Measurements from ENCODE around the gene HELB.
"Not testable (repeated sequence)": the region's sequence is repeated elsewhere in the genome, so short reads cannot be mapped to it uniquely, and the experiment has no call there.

HELB gene

GRCh38 chr12:66297080-66297479 lies 5.2 kb upstream of the HELB start:
- Histone ChIP-seq H3K9me3 (0 out of 2 replicates have a peak, but pooled peaks cover 10% of the 10 kb centered on the region), H3K27ac (no peak overlapping the region), H3K4me1 (peaks cover 6% of the 10 kb centered on the region), H3K4me2 (no peak overlapping the region), H3K9ac (no peak overlapping the region), H3K27me3 (no peaks in the 10 kb centered on the region), H3K36me3 (no peaks in the 10 kb centered on the region), H3K4me3 (no peak overlapping the region), H4K20me1 (no peaks in the 10 kb centered on the region)
- TF ChIP-seq Cebpa-rat (IDR thresholded peaks at IDR 0.05): no peak

DNA sequence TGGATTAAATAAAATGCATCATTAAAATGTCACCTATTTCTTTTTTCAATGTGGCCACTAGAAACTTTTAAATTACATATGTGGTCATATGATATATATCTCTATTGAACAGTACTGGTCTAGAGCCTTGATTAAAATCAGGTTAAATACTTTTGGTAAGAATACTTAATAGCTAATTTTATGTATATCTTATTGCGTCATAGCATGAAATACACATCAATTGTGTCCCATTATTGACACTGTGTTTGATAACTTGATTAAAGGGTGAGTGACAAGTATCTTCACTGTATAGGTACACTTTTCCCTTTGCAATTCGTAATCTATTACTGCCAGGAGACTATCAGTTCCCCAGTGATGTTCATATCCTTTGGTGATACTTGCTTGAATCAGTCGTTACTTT lies 4.4 kb upstream of the HELB start:
- TF ChIP-seq Cebpa-rat (IDR thresholded peaks at IDR 0.05): peak; percentile 22; the same call in 1 of the 2 replicates
- Histone ChIP-seq H3K36me3 (no peaks in the 10 kb centered on the region), H3K9ac (no peak overlapping the region), H3K4me2 (no peak overlapping the region), H3K27me3 (no peaks in the 10 kb centered on the region), H3K4me1 (peaks cover 8% of the 10 kb centered on the region), H3K27ac (no peak overlapping the region), H3K9me3 (0 out of 2 replicates have a peak, but pooled peaks cover 6% of the 10 kb centered on the region), H3K4me3 (no peak overlapping the region), H4K20me1 (no peaks in the 10 kb centered on the region)

DNA sequence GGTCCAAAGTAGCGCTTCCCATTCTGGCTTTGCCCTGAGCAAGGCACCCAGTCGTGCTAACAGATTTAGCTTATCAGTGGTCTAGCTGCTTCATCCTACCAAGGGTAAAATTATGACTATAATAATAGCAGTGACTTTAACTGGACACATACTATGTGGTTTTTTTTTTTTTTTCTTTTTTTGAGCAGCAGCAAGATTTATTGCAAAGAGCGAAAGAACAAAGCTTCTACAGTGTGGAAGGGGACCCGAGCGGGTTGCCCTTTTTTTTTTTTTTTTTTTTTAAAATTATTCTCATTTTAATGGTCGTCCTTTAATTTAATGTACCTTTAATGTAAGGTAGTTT lies 505 bp downstream of the HELB start:
- Histone ChIP-seq H3K4me1 (peaks cover 32% of the 10 kb centered on the region), H3K4me3 (peak overlapping the region; percentile 77), H3K9me3 (no peaks in the 10 kb centered on the region), H3K27ac (peak overlapping the region; percentile 77), H3K4me2 (peak overlapping the region; percentile 91), H4K20me1 (no peaks in the 10 kb centered on the region), H3K27me3 (no peaks in the 10 kb centered on the region), H3K36me3 (peaks cover 8% of the 10 kb centered on the region), H3K9ac (peak overlapping the region; percentile 76)
- no peak for TF ChIP-seq Cebpa-rat (IDR thresholded peaks at IDR 0.05)

- H3K4me2 ChIP-seq: peak overlapping the region; percentile 91
- H3K4me1 ChIP-seq: peaks cover 32% of the 10 kb centered on the region
- H3K36me3 ChIP-seq: peaks cover 13% of the 10 kb centered on the region
- H3K9ac ChIP-seq, H3K27ac ChIP-seq, H4K20me1 ChIP-seq, H3K9me3 ChIP-seq, H3K27me3 ChIP-seq: not testable (repeated sequence)
- peak overlapping the region; percentile 77; the same call in 1 of the 2 replicates for H3K4me3 ChIP-seq
Observed at GRCh38 chr12:66303316-66303804, 1.1 kb downstream of the HELB start.

DNA sequence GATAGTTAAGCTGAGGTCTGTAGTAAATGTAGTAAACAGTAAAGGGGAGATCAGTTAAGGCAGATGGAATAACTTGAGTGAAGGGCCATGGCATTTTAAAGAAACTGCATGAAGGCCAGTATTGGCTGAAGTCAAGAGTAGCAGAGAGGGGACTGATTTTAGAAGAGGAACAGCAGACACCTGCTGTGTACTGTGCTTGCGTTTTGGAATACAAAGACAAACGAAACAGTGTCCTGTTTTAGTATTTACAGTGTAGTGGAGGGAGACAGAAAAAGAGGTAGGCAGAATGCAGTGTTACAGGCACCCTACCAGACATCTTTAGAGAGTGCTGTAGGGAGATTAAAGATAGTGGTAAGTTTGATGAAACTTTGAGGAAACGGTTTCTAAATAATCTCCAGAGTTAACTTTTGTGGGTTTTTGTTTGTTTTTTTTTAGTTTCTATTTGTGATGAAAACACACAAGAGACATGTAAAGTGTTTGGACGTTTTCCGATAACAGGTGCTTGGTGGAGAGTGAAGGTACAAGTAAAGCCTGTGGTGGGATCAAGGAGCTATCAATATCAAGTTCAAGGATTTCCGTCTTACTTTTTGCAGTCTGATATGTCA lies 2.1 kb downstream of the HELB start:
- Histone ChIP-seq H3K4me2 (peak overlapping the region; percentile 91), H3K4me3 (no peak overlapping the region), H3K9me3 (no peaks in the 10 kb centered on the region), H3K4me1 (peaks cover 32% of the 10 kb centered on the region), H3K9ac (no peak overlapping the region), H3K36me3 (peaks cover 16% of the 10 kb centered on the region), H4K20me1 (no peaks in the 10 kb centered on the region), H3K27ac (no peak overlapping the region), H3K27me3 (no peaks in the 10 kb centered on the region)
- TF ChIP-seq Cebpa-rat (IDR thresholded peaks at IDR 0.05): no peak

DNA sequence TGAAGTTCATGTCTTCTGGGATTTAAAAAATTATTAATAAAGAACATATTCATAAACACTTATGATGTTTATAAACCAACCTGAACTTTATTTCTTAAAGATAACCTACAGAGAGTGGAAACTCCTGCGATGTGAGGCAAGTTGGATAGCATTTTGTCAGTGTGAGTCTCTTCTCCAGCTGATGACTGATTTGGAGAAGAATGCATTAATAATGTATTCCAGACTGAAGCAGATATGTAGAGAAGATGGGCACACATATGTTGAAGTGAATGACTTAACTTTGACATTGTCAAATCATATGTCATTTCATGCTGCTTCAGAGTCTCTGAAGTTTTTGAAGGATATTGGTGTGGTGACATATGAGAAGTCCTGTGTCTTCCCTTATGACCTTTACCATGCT lies 7.3 kb downstream of the HELB start:
- no peak for TF ChIP-seq Cebpa-rat (IDR thresholded peaks at IDR 0.05)
- peaks cover 7% of the 10 kb centered on the region; the same call in 1 of the 2 replicates for H3K4me1 ChIP-seq

GRCh38 chr12:66312189-66312588 lies 9.9 kb downstream of the HELB start:
- Histone ChIP-seq H3K9ac (no peak overlapping the region), H3K4me1 (no peaks in the 10 kb centered on the region), H3K4me3 (no peak overlapping the region), H4K20me1 (no peaks in the 10 kb centered on the region), H3K9me3 (no peaks in the 10 kb centered on the region), H3K27me3 (no peaks in the 10 kb centered on the region), H3K36me3 (peaks cover 47% of the 10 kb centered on the region), H3K27ac (no peak overlapping the region), H3K4me2 (no peak overlapping the region)
- no peak for TF ChIP-seq Cebpa-rat (IDR thresholded peaks at IDR 0.05)

More for the DNA sequence above, 7.3 kb downstream of the HELB start:
- H3K27me3 ChIP-seq: no peaks in the 10 kb centered on the region
- no peak overlapping the region for H3K27ac ChIP-seq
- no peaks in the 10 kb centered on the region for H4K20me1 ChIP-seq
- H3K4me2 ChIP-seq: no peak overlapping the region
- H3K9me3 ChIP-seq: no peaks in the 10 kb centered on the region
- H3K4me3 ChIP-seq: no peak overlapping the region
- H3K36me3 ChIP-seq: peaks cover 43% of the 10 kb centered on the region
- no peak overlapping the region for H3K9ac ChIP-seq

GRCh38 chr12:66314278-66314677 lies 12.0 kb downstream of the HELB start:
- Histone ChIP-seq H3K4me3 (no peak overlapping the region), H3K36me3 (peaks cover 35% of the 10 kb centered on the region), H3K4me2 (no peak overlapping the region), H3K27me3 (no peaks in the 10 kb centered on the region), H3K27ac (no peak overlapping the region), H3K9ac (no peak overlapping the region), H3K4me1 (no peaks in the 10 kb centered on the region), H3K9me3 (no peaks in the 10 kb centered on the region), H4K20me1 (no peaks in the 10 kb centered on the region)
- no peak for TF ChIP-seq Cebpa-rat (IDR thresholded peaks at IDR 0.05)

- no peaks in the 10 kb centered on the region for H3K9me3 ChIP-seq
- no peak for TF ChIP-seq Cebpa-rat (IDR thresholded peaks at IDR 0.05)
- peaks cover 21% of the 10 kb centered on the region for H3K36me3 ChIP-seq
- no peak overlapping the region for H3K4me2 ChIP-seq
- no peaks in the 10 kb centered on the region for H4K20me1 ChIP-seq
- H3K27me3 ChIP-seq: no peaks in the 10 kb centered on the region
- H3K9ac ChIP-seq: no peak overlapping the region
- no peak overlapping the region for H3K4me3 ChIP-seq
- H3K4me1 ChIP-seq: no peaks in the 10 kb centered on the region
- H3K27ac ChIP-seq: no peak overlapping the region
Observed at GRCh38 chr12:66319266-66319954, 17.1 kb downstream of the HELB start.

DNA sequence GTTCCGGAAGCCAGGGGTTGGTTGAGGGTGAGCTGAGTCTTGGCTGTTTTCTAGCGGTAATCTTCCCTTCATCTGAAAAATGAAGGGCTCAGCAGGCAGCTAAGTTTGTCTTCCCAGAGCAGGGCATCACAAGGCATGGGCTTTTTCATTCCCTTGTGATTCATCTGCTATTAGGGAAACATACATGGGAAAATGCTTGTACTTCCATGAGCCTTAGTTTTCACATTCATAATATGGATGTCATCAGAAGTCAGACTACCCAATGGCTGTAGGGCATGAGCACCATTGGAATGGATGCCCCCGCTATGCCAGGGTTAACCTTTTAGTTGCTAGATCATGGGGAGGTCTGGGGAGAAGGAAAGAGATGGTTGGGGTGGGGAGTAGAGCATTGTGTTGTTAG lies 18.7 kb downstream of the HELB start:
- TF ChIP-seq Cebpa-rat (IDR thresholded peaks at IDR 0.05): no peak

More for the DNA sequence above, 18.7 kb downstream of the HELB start:
- H3K36me3 ChIP-seq: peaks cover 25% of the 10 kb centered on the region
- H3K9ac ChIP-seq: no peak overlapping the region
- no peaks in the 10 kb centered on the region for H4K20me1 ChIP-seq
- H3K4me3 ChIP-seq: no peak overlapping the region
- H3K27ac ChIP-seq: no peak overlapping the region
- H3K4me2 ChIP-seq: no peak overlapping the region
- no peaks in the 10 kb centered on the region for H3K9me3 ChIP-seq
- H3K4me1 ChIP-seq: no peaks in the 10 kb centered on the region
- no peaks in the 10 kb centered on the region for H3K27me3 ChIP-seq
